ENCODE results near the gene CD151. TPM values are rescaled to one million over a fixed set of nuclear protein-coding genes. Genes with fewer than 3 reads are reported as not detected.

CD151 gene
- total RNA-seq, 1 experiment from 2014 or later, result 296 TPM

DNA sequence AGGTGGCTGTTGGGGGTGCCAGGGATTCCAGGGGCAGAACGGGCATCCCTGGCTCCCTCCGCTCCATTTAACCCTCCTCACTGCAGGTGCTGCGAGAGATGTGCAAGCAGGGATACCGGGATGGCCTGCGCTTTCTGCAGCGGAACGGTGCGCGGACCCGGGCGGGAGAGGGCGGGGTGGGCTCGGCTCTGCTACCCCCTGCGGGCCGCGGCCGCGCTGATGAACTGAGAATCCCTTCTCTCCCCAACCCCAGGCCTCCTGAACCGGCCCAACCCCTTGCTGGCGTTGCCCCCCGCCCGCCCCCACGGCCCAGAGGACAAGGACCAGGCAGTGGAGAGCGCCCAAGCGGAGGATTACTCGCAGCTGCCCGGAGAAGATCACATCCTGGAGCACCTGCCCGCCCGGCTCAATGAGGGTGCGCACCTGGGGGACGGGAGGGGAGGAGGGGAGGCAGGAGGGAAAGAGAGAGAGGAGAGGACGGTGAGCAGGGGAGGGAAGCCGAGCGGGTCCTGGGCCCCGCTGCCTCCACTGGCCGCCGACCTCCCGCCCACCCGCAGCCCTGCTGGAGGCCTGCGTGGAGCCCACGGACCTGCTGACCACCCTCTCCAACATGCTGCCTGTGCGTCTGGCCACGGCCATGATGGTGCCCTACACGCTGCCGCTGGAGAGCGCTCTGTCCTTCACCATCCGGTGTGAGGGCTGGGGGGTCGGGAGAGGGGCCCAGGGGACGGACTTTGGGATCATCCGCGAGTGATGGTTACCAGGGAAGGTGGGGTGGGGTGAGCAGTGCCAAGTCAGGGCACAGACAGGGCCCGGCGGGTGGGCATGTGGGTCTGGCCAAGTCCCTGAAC lies 9.1 kb upstream of the CD151 start:
- ATAC-seq, result no peak
- Histone ChIP-seq H3K9ac (ENCODE audit: low read length) (no peak overlapping the region), H3K4me1 (ENCODE audit: control insufficient read depth in 1 of 2, insufficient read depth in 2 of 2, low read length in 2 of 2) (peaks cover 38 to 58% of the 10 kb centered on the region in 2 experiments)

DNA sequence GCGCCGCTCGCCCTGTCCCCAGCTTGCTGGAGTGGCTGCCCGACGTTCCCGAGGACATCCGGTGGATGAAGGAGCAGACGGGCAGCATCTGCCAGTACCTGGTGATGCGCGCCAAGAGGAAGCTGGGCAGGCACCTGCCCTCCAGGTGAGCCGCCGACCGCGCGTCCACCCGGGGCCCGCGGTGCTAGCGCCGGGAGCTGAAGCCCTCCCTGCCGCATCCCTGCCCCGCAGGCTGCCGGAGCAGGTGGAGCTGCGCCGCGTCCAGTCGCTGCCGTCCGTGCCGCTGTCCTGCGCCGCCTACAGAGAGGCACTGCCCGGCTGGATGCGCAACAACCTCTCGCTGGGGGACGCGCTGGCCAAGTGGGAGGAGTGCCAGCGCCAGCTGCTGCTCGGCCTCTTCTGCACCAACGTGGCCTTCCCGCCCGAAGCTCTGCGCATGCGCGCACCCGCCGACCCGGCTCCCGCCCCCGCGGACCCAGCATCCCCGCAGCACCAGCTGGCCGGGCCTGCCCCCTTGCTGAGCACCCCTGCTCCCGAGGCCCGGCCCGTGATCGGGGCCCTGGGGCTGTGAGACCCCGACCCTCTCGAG lies 8.4 kb upstream of the CD151 start:
- peaks cover 34 to 52% of the 10 kb centered on the region in 2 experiments for H3K4me1 ChIP-seq (ENCODE audit: control insufficient read depth in 1 of 2, insufficient read depth in 2 of 2, low read length in 2 of 2)
- TF ChIP-seq JUND (IDR thresholded peaks at IDR 0.05) (no peak), YY1 (IDR thresholded peaks at IDR 0.05; ENCODE audit: extremely low read depth, insufficient replicate concordance, low read depth, low read length) (no peak), CBX3 (IDR thresholded peaks at IDR 0.05; ENCODE audit: low read depth) (no peak), ZNF274 (IDR thresholded peaks at IDR 0.05; ENCODE audit: low read depth, low read length) (no peak), EZH2phosphoT487 (IDR thresholded peaks at IDR 0.05; ENCODE audit: borderline replicate concordance) (no peak)
- TF ChIP-seq, protein P1, sequence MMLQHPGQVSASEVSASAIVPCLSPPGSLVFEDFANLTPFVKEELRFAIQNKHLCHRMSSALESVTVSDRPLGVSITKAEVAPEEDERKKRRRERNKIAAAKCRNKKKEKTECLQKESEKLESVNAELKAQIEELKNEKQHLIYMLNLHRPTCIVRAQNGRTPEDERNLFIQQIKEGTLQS (IDR thresholded peaks at IDR 0.05), result no peak
- TF ChIP-seq, protein P2, sequence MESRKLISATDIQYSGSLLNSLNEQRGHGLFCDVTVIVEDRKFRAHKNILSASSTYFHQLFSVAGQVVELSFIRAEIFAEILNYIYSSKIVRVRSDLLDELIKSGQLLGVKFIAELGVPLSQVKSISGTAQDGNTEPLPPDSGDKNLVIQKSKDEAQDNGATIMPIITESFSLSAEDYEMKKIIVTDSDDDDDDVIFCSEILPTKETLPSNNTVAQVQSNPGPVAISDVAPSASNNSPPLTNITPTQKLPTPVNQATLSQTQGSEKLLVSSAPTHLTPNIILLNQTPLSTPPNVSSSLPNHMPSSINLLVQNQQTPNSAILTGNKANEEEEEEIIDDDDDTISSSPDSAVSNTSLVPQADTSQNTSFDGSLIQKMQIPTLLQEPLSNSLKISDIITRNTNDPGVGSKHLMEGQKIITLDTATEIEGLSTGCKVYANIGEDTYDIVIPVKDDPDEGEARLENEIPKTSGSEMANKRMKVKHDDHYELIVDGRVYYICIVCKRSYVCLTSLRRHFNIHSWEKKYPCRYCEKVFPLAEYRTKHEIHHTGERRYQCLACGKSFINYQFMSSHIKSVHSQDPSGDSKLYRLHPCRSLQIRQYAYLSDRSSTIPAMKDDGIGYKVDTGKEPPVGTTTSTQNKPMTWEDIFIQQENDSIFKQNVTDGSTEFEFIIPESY (IDR thresholded peaks at IDR 0.05; ENCODE audit: extremely low read depth, insufficient replicate concordance, low read length), result no peak
- RAD21 ChIA-PET (ENCODE audit: low non-redundant PET in 1 of 2, low total read pairs in 2 of 2, uncharacterized antibody in 2 of 2, unreplicated experiment in 2 of 2), result no interaction called here
- no peaks in the 10 kb centered on the region for H3K9me2 ChIP-seq (ENCODE audit: insufficient read depth)
- H3K27me3 ChIP-seq (ENCODE audit: insufficient read depth, low read length), result no peaks in the 10 kb centered on the region
- no peaks in the 10 kb centered on the region for H3K9me3 ChIP-seq (ENCODE audit: control insufficient read depth in 1 of 2, insufficient read depth in 1 of 2, low read depth in 1 of 2, low read length in 2 of 2)
- CTCF ChIA-PET, result no interaction called here
- H3K9ac ChIP-seq (ENCODE audit: low read length), result no peak overlapping the region
- no peak overlapping the region for H3K27ac ChIP-seq (ENCODE audit: low read depth, low read length)
- intact Hi-C loops (cut with micrococcal nuclease), result no loop called here
- POLR2A ChIA-PET, result no interaction called here
- H3K79me2 ChIP-seq (ENCODE audit: insufficient read depth, low read length), result peaks cover 22% of the 10 kb centered on the region
- BruUV-seq (replicated peaks), result no TSS peak
- no peak for ATAC-seq
- no peak overlapping the region for H3K4me2 ChIP-seq (ENCODE audit: low read length)
- no peak overlapping the region for H2AFZ ChIP-seq (ENCODE audit: low read depth, low read length, poor library complexity, severe bottlenecking)
- no peaks in the 10 kb centered on the region for H4K20me1 ChIP-seq (ENCODE audit: insufficient read depth)
- no peak for DNase-seq (ENCODE audit: low read depth, low spot score)
- H3K36me3 ChIP-seq (ENCODE audit: control insufficient read depth in 1 of 2, insufficient read depth in 2 of 2, low read length in 2 of 2), result no peaks in the 10 kb centered on the region
- H3K4me3 ChIP-seq (replicated peaks in 1 of 2; ENCODE audit: low read depth in 1 of 2, low read length in 2 of 2), result no peak overlapping the region

More for the DNA sequence above, 9.1 kb upstream of the CD151 start:
- Histone ChIP-seq H3K36me3 (ENCODE audit: control insufficient read depth in 1 of 2, insufficient read depth in 2 of 2, low read length in 2 of 2) (no peaks in the 10 kb centered on the region), H4K20me1 (ENCODE audit: insufficient read depth) (no peaks in the 10 kb centered on the region), H3K4me2 (ENCODE audit: low read length) (no peak overlapping the region), H3K79me2 (ENCODE audit: insufficient read depth, low read length) (peaks cover 22% of the 10 kb centered on the region), H3K27ac (ENCODE audit: low read depth, low read length) (no peak overlapping the region), H2AFZ (ENCODE audit: low read depth, low read length, poor library complexity, severe bottlenecking) (no peak overlapping the region), H3K4me3 (replicated peaks in 1 of 2; ENCODE audit: low read depth in 1 of 2, low read length in 2 of 2) (no peak overlapping the region), H3K27me3 (ENCODE audit: insufficient read depth, low read length) (no peaks in the 10 kb centered on the region), H3K9me3 (ENCODE audit: control insufficient read depth in 1 of 2, insufficient read depth in 1 of 2, low read depth in 1 of 2, low read length in 2 of 2) (no peaks in the 10 kb centered on the region), H3K9me2 (ENCODE audit: insufficient read depth) (no peaks in the 10 kb centered on the region)
- DNase-seq (ENCODE audit: low read depth, low spot score), result no peak
- CTCF ChIA-PET, result no interaction called here
- no TSS peak for BruUV-seq (replicated peaks)
- intact Hi-C loops (cut with micrococcal nuclease), result no loop called here
- POLR2A ChIA-PET, result interaction anchor here (1.6 kb wide), 1 partner anchor 11 kb away, joined by 9 read pairs; no protein-coding TSS in a partner anchor
- RAD21 ChIA-PET (ENCODE audit: low non-redundant PET in 1 of 2, low total read pairs in 2 of 2, uncharacterized antibody in 2 of 2, unreplicated experiment in 2 of 2), result no interaction called here
- TF ChIP-seq SRF (IDR thresholded peaks at IDR 0.05; ENCODE audit: low read depth), result no peak
